Lower leg skin (tissue), 3 donors: ENCODE results near the gene CAMTA1.

Source experiments
- CTCF ChIP-seq, 3 donors: fragments of 450-650 bp; IDR thresholded peaks; one replicate each; pipeline ENCODE4 v1.5.1; 2016; ENCODE audit warnings: antibody characterized with exemption in 3 of 3, mild to moderate bottlenecking in 3 of 3, moderate library complexity in 2 of 3
- POLR2A ChIP-seq, 2 donors: fragments of 450-650 bp; IDR thresholded peaks; one replicate each; pipeline ENCODE4 v1.6.1; 2016 to 2017; ENCODE audit warnings: antibody characterized with exemption in 2 of 2, mild to moderate bottlenecking in 1 of 2, moderate library complexity in 1 of 2

DNA sequence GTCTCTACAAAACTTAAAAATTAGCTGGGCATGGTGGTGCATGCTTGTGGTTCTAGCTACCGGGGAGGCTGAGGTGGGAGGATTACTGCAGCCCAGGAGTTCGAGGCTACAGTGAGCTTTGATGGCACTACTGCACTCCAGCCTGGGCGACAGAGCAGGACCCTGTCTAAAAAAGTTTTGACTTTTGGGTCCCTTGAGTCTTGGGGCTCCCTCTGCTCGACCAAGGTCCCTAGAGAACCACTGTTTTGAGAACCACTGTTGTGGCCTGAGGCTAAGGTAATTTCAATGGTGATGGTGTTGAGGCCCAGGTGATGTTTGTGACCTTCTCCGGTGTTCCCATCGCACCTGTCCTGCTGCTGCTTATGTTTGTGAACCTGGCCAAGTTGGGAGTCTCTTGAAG lies 3.1 kb upstream of the CAMTA1 start:
- no peak for TF ChIP-seq CTCF (IDR thresholded peaks at IDR 0.05)
- no peak for TF ChIP-seq POLR2A (IDR thresholded peaks at IDR 0.05)
